HG02973 (cell line): ENCODE results near the gene KCNJ13.
"Not testable (repeated sequence)": the region's sequence is repeated elsewhere in the genome, so short reads cannot be mapped to it uniquely, and the experiment has no call there.

Source experiments
- ATAC-seq: cut with Tn5 transposase; IDR thresholded peaks from one replicate; pipeline ENCODE4 v1.9.1; 2021; ENCODE audit warnings: moderate library complexity; ENCODE audit not compliant: unreplicated experiment

KCNJ13 gene

DNA sequence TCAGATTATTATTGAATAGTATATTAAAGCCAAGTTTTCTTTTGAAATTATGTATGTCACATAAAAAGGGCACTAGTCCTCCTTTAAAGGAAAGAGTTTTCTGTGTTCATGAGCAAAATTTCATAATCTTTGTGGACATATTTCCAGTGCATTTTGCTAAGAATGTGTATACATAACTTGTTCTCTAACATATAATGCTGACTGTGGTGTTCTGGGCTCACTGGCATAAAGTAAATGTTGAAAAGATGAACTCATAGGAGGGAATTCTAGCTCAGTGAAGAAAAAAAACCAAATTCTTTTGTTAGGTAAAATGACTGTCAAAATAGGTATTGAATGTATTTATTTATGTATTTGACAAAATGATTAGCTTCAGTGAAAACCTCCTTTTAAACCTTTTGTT, 6.2 kb downstream of the KCNJ13 start:
- ATAC-seq, result no peak

GRCh38 chr2:232767866-232768265, 8.5 kb downstream of the KCNJ13 start:
- no peak for ATAC-seq

GRCh38 chr2:232761301-232761907, 15.0 kb downstream of the KCNJ13 start:
- no peak for ATAC-seq

DNA sequence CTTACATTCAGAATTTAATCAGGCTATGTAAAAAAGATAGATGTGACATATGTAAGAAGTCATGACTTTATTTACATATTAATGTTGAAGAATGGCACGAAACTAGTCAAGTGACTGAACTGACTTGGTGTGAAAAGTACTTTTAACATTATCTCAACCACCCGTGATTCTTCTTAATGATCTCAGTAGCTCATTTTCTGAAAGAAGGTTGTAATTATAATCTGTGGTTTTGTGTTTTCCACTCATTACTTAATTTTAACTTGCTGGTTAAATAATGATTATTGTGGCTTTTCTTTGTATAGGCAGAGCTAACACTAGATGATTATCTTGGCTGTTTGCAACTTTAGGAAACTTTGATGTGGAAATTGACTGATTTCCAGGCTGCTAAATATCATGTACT, 18.5 kb downstream of the KCNJ13 start:
- ATAC-seq, result no peak

- ATAC-seq, result no peak
These were observed 26.2 kb downstream of the KCNJ13 start for GRCh38 chr2:232750135-232750671.

DNA sequence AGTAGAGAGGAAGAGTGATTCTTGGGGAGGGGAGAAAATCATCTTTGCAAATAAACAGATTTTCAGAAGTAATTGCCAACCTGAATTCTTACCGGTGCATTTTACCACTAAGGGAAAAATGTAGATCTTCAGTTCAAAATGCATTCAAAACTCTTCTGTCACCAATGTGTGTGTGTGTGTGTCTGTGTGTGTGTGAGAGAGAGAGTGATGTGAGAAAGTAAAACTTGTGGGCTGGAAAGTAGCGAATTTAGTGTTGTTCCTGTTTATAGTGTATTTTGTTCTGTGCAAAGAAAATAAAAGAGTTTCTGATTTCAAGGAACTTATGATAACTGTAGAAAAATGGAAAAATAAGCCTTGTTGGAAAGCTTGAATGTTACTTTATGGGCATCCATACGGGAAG, 27.0 kb downstream of the KCNJ13 start:
- ATAC-seq, result no peak

DNA sequence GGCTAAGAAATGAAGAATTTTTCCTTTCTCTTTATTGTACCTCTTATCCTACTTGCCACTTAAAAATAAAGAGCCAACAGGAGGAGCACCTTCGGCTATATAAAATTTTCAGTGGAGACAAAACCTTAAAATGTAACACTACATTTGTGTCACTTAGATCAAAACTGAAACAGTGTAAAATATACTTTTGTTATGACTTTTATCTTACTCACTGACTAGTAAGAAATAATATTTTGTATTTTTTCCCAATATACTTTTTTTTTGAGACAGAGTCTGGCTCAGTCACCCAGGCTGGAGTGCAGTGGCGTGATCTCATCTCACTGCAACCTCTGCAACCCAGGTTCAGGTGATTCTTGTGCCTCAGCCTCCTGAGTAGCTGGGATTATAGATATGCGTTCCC, 28.3 kb downstream of the KCNJ13 start:
- ATAC-seq, result no peak

- no peak for ATAC-seq
These were observed 31.4 kb downstream of the KCNJ13 start for GRCh38 chr2:232744963-232745362.

GRCh38 chr2:232741972-232742371, 34.4 kb downstream of the KCNJ13 start:
- ATAC-seq, result no peak

DNA sequence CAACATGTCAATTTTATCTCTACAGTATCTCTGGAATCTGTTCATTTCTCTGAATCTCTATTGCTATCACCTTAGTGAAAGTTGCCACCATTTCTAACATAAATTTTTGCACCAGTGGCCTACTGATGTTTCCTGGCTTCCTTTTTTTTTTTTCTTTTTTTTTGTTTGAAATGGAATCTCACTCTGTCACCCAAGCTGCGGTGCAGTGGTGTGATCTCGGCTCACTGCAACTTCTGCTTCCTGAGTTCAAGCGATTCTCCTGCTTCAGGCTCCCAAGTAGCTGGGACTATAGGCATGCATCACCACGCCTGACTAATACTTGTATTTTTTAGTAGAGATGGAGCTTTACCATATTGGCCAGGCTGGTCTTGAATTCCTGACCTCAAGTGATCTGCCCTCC, 35.1 kb downstream of the KCNJ13 start:
- no peak for ATAC-seq

DNA sequence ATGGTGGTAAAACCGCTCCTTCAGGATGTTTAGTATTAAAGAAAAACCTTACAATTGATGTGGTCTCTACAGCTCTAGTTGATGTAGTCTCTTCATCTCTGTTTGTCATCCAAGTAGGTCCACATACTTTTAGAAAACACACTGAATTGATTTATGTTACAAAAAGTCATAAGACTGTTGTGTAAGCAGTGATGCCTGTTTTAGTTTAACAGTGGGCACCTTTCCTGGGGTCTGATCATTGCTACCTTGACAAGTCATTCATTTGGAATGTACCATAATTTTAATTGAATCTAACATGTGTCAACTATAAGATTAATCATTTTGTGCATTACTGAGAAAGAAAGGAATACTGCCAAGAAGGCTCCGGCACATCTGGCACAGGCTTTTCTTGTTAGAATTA, 44.9 kb downstream of the KCNJ13 start:
- no peak for ATAC-seq

DNA sequence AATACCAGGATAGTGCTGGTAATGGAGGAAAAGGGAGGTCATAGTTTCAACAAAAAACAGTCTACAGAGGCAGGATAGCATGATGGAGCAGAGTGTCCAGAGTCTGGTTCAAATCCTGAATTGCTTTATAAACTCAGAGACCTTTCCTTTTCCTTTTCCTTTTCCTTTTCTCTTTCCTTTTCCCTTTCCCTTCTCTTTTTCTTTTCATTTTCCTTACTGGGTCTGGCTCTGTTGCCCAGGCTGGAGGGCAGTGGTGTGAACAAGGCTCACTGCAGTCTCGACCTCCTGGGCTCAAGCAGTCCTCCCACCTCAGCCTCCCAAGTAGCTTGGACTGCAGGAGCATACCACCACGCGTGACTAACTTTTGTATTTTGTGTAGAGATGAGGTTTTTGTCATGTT, 47.6 kb downstream of the KCNJ13 start:
- ATAC-seq, result no peak

DNA sequence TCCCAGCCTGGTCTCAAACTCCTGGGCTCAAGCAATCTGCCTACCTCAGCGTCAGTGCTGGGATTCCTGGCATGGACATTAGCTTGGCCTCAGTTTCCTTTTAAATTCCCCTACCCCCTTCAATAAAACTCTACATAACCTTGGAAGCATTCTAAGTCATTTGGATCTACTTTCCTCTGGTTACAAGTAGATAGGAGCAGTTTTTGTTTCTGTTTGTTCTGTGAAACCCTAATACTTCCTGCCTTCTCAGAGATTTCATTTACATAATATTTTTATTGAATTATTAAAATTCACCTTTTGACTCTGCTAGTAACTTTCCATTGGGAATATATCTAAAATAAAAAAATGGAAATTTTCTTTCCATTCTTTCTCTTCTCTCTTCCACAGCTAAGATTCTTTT, 53.3 kb downstream of the KCNJ13 start:
- ATAC-seq, result no peak

GRCh38 chr2:232721882-232722281, 54.5 kb downstream of the KCNJ13 start:
- ATAC-seq, result no peak

DNA sequence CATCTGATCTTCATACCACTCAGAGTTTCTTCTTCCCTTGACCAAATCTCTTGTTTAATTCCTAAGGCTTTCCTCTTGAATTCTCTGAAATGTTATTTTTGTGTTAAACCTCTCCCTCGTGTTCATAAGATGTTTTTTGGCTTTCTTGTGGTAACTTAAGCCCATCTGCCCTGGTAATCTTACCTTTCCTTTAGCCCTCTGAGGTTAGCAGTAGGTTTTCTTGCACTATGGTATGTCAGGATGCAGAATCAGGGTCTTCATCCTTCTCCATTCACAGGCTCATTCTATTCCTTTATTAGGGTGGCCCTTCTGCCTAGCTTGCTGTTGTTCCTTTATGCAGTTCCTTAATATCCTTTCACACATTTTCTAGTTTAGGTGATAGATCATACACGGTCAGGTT, 55.1 kb downstream of the KCNJ13 start:
- ATAC-seq, result no peak

DNA sequence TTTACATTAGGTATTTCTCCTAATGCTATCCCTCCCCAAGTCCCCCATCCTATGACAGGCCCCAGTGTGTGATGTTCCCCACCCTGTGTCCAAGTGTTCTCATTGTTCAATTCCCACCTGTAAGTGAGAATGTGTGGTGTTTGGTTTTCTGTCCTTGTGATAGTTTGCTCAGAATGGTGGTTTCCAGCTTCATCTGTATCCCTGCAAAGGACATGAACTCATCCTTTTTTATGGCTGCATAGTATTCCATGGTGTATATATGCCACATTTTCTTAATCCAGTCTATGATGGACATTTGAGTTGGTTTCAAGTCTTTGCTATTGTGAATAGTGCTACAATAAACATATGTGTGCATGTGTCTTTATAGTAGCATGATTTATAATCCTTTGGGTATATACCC, 56.3 kb downstream of the KCNJ13 start:
- not testable (repeated sequence) for ATAC-seq
